Stimulated activated CD4-positive, alpha-beta T cell treated with anti-CD3 and anti-CD28 coated beads, Interleukin-15, amount 100 ng/mL, for 1 hour (primary cell): ENCODE measurements around the gene C3.
"Not testable (repeated sequence)": the region's sequence is repeated elsewhere in the genome, so short reads cannot be mapped to it uniquely, and the experiment has no call there.

ENCODE experiments used
- DNase-seq, 2 donors: peaks; one replicate each; pipeline ENCODE4 v3.0.0-alpha.2; 2020; ENCODE audit warnings: low read depth in 1 of 2, low spot score in 1 of 2

C3 gene

DNA sequence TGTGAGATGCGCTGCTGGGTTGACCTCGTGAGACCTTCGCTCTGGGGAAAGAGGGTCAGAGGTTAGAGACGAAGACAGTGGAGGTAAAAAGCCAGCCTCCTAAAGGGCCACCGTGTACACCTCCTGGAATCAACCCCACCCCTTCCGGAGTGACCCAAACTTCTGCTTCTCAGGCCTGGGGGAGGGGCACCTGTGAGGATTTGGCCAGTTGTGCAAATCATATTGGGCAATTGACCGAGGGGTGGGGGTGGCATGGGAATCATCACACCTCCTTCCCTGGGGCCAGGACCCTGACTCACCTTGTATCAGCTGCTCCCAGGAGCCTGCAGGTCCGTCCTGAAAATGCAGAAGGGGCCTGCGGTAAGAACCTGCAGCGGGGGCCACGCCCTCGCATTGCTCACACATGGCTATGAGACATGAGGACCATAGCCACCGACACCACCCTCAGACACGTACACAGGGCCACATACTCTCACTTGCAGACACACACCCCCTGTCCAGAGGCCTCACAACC lies 53.3 kb downstream of the C3 start:
- no peak for DNase-seq

DNA sequence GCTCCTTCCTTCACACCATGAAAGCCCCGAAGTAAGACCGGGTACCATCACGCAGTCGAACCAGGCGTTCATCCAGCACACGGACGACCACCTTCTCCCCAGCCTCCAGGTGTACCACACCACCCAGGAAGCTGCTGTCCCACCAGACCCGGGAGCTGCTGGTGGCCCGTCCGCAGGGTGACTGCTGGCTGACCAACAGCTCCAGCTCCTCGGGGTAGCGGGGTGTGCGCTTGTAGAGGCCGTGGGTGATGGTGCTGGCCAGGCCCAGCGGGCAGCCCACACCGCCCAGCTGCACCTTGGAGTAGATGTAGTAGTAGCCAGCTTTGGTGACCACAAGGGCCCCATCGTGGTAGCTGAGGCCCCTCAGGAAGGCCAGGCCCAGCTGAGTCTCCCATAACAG lies 55.5 kb downstream of the C3 start:
- DNase-seq = no peak

DNA sequence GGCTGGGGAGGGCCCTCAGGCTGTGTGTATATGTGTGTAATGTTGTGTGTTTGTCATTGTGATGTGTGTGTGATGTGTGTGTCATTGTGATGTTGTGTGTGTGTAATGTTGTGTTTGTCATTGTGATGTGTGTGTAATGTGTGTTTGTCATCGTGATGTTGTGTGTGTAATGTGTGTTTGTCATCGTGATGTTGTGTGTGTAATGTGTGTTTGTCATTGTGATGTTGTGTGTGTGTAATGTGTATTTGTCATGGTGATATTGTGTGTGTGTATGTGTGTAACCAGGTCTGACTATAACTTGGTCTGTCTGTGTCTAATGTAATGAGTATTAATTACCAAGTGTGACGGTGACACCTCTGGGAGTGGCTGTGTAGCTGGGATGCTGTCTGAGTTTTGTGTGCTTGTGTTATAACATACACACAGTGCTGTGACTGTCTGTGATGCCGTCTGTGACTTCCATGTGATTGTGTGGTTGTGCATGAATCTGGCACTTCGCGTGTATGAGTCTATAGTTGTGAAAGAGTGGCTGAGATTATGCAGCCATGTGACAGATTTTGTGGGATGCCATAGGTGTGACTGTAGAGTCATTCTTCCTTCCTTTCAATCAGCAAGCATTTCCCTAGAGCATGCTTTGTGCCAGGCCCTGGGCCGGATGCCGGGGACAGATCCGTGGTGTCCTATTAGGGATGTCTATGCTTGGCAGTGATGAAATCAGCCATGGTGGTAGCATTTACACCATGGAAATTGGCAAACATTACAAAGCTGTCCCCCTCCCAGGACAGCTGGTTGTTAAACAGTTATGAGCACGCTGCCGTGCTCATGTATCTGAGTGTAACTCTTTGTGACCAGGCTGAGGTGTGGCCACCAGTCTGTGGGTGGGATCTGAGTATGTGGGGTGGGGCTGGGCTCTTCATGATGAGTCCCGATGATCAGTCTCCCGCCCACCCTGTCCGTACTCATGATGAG lies 56.9 kb downstream of the C3 start:
- no peak for DNase-seq

DNA sequence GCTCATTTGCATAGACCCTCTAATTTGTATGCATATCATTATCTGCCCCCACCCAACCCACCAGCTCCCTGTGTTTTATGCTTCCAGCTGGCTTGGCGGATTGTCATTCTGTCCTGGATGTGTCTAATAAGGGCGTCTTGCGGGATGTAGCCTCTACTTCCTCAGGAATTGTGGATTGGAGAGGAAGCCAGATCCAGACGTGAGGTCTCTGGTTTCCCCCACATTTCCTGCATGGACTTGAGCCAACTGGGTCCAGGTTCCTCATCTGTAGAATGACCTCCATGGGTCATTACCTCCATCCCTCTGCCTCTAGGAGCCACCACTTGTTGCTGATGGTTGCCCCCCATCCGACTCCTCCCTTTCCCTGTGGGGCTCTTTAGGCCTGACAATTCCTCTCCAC lies 57.7 kb downstream of the C3 start:
- DNase-seq = no peak

DNA sequence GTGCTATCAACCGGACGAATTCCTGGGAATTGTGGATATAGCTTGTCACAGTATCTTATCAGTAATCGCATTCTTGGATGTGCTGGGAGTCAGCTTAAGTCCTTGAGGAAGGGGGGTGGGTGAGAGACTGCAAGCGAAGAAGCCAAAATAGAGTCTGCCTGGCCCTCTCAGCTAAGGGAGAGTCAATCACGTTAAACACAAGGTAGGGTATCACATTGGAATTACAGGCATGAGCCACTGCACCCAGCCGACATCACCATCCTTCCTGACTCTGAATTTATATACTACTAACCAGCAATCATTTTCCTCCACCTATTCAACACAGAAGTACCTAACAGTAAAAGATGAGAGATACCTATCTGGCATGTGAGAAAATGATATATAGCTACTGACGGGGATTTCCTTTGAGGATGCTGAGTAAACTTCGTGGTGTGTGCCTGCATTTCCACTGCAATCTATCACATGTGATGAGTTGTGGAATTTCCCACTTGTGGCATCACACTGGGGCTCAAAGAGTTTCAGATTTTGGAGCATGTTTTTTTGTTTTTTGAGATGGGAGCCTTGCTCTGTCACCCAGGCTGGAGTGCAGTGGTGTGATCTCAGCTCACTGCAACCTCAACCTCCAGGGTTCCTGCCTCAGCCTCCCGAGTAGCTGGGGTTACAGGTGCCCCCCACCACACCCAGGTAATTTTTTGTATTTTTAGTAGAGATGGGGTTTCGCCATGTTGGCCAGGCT lies 58.8 kb downstream of the C3 start:
- not testable (repeated sequence) for DNase-seq

DNA sequence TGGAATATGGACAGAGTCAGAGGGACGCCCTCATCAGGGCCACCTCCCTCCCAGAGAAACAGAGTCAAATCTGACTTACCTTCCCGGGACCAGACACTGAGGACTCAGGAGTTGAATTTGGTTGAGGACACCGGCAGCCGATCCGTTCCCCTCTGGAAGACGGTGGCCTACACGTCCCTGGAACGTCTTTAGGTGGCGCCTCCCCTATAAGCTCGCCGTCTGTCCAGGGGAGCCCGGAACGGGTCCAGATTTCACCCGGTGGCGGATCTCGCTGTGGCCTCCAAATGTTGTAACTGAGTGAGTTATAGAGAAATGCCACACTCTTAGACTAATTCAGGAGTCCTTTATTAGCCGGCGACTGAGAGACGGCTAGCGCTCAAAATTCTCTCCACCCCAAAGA lies 59.5 kb downstream of the C3 start:
- DNase-seq = no peak

DNA sequence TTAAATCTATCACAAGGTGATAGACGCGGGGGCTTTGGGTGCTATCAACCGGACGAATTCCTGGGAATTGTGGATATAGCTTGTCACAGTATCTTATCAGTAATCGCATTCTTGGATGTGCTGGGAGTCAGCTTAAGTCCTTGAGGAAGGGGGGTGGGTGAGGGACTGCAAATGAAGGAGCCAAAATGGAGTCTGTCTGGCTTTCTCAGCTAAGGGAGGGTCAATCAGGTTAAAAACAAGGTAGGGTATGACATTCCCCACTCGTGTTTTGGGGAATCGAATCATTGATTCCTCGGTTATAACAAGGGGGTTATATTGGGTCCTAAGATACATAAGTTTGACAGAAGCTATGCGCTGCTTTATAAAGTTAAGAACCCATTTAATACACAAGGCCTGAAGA lies 64.1 kb downstream of the C3 start:
- not testable (repeated sequence) for DNase-seq

DNA sequence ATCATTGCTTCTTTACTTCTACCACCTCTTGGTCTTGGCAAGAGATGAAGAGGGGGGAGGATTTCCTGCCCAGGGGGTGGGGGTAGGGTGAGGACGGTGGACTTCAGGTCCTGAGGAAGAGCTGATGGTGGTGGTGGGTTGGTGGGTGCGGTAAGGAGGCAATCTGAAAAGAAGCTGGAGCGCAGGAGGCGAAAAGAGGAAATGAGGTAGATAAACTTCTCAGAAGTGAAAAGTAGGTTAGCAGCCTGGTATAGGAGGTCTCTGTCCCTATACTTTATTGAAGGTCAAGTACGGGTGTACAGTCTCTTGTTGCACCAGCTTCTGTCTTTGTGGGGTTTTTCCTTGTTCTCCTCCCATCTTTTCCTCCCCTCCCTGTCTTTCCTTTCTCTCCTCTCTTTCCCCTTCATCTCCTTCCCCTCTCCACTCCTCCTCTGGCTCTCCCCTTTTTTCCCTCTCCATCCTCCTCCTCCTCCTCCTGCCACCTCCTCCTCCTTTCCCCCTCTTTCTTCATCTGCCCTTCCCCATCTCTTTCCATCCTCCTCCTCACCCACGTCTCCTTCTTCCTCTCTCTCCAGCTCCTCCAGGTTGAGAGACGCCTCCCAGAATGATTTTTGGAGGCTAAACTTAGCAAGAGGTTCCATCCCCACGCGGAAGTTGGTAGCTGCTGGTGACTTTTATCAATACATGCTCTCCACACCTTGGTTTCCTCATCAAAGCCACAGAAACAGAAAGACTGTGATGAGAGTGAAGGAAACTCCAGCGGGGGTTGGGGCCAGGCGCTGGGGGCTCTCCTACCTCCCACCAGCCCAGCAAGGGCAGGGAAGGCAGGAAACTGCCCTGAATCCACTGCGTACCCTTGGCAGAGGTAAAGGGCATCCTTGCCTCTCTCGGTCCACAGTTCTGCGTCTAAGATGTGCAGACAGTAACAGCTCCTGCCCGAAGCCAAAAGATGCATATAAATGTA lies 65.8 kb downstream of the C3 start:
- DNase-seq = no peak

DNA sequence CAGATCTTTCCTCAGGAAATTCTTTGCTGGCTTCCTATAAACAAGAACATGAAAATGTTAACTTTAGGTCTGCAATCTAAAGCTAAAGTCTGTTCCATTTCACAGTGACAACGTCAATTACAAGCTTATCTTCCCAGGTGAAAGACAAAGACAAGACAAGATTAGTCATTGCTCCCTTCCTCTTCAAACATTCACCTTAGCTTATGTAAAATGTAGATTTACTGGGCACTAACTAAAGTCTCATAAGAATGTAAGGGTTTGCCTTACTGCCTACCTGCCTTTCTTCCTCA lies 67.7 kb downstream of the C3 start:
- DNase-seq = no peak

DNA sequence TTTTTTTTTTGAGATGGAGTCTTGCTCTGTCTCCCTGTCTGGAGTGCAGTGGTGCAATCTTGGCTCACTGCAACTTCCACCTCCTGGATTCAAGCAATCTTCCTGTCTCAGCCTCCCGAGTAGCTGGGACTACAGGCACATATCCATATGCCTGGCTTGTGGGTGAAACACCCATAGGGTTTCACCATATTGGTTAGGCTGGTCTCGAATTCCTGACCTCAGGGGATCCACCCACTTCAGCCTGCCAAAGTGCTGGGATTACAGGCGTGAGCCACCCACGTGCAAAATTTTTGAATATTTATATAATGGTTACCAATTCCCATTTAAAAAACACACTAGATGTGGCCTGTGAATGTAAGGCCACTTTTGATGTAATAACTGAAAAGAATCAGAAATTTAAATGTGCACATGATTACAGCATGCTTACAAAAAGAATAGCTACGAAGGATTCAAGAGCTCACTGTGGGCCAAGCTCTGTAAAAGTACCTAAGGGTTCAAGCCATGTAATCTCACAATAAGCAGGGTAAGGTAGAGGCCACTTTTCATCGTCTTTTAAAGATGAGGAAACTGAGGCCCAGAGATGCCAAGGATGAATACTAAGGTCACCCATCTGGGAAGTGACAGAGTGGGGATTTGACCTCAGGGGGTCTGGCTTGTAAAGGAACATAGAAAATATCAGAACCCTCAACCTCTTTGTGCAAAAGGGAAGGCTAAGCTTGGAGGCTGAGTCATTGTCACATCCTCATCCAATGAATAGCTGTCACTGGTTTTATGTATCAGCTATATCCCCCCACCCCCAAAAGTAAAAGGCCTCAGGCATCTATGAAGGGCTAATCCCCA lies 68.3 kb downstream of the C3 start:
- DNase-seq = no peak

DNA sequence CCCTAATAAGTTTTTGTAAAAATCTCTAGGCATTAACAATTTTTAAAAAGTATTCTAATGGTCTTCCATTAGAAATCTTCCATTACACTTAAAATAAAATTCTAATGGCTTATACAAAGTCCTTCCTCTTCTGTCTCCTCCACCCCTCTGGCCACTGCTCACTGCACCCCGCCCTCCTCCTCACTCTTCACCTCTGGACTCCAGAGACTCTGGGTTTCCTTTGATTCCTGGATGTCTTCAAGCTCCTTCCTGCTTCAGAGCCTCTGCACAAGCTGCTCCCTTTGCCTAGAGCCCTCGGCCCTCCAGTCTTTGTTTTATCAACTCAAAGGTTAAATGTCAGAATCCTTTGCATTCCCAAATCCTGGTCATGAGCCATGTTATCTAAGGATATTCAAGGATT lies 71.3 kb downstream of the C3 start:
- no peak for DNase-seq

DNA sequence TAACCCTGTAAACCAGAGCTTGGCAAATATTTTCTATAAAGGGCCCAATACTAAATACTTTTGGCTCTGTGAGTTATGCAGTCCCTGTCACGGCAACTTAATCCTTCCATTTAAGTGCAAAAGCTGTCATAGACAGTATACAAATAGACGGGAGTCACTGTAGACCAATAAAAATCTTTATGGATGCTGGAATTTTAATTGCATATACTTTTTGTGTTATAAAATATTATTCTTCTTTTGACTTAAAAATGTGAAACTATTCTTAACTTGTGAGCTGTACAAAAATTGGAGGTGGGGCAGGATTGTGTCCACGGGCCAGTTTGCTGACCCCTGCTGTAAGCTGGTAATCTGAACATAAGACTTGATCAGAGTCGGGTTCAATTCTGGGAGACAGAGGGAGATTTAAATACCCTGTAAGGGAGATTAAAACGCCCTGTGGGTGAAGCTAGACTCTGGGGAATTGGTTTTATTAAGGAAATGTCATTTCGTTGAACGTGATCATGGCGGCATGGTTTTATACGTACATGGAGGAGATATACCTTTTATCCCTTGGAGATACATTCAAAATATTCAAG lies 72.2 kb downstream of the C3 start:
- no peak for DNase-seq

DNA sequence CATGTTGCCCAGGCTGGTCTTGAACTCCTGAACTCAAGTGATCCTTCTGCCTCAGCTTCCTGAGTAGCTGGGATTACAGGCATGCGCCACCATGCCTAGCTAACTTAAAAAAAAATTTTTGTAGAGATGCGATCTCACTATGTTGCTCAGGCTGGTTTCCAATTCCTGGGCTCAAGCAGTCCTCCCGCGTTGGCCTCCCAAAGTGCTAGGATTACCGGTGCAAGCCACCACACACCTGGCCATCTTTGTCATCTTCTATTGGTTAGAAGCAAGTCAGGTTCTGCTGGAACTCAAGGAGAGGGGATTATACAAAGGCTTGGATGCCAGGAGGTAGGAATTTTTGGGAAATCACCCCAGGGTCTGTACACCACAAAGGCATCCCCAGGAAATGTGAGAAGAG lies 75.7 kb downstream of the C3 start:
- no peak for DNase-seq

DNA sequence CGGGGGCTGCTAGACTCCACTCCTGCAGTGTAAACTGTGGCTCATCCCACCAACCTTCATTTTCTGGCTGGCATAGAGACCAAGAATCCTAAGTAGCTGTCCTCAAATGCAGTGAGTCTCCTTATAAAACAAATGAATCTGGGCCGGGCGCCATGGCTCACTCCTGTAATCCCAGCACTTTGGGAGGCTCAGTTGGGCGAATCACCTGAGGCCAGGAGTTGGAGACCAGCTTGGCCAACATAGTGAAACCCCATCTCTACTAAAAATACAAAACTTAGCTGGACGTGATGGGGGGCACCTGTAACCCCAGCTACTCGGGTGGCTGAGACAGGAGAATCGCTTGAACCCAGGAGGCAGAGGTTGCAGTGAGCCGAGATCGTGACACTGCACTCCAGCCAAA lies 80.1 kb downstream of the C3 start:
- not testable (repeated sequence) for DNase-seq

DNA sequence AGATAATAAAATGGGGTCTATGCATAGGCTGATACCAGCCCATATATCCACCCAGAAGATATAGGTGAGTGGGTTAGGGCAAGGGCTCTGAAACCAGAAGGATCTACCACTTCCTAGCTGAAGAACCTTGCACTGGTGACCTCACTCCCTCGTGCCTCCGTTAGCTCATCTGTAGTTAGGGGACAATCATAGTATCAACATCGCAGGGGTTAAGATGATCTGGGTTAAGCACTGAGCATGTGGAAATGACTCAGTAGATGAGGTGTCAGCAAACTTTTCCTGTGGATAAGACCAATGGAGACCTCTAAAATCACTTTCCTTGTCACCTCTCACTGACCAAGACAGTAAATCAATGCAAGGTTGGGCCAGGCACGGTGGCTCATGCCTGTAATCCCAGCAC lies 81.0 kb downstream of the C3 start:
- DNase-seq = no peak

DNA sequence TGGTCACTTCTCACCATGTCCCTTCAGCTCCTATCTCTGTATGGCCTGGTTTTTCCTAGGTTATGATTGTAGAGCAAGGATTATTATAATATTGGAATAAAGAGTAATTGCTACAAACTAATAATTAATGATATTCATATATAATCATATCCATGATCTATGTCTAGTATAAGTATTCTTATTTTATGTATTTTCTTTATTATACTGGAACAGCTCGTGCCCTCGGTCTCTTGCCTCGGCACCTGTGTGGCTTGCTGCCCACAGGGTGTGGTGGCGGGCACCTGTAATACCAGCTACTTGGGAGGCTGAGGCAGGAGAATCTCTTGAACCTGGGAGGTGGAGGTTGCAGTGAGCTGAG lies 87.0 kb downstream of the C3 start:
- DNase-seq = not testable (repeated sequence)

DNA sequence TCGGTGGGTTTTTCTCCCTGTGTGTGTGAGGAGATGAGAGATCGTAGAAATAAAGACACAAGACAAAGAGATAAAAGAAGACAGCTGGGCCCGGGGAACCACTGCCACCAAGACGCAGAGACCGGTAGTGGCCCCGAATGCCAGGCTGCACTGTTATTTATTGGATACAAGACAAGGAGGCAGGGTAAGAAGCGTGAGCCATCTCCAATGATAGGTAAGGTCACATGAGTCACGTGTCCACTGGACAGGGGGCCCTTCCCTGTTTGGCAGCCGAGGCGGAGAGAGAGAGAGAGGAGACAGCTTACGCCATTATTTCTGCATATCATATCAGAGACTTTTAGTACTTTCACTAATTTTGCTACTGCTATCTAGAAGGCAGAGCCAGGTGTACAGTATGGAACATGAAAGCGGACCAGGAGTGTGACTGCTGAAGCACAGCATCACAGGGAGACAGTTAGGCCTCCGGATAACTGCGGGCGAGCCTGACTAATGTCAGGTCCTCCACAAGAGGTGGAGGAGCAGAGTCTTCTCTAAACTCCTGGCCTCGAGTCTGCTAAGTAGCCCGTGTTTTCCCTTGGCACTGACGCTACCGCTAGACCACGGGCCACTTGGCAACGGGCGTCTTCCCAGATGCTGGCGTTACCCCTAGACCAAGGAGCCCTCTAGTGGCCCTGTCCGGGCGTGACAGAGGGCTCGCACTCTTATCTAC lies 87.5 kb downstream of the C3 start:
- DNase-seq = peak in 1 of 2 donors; percentile 38

DNA sequence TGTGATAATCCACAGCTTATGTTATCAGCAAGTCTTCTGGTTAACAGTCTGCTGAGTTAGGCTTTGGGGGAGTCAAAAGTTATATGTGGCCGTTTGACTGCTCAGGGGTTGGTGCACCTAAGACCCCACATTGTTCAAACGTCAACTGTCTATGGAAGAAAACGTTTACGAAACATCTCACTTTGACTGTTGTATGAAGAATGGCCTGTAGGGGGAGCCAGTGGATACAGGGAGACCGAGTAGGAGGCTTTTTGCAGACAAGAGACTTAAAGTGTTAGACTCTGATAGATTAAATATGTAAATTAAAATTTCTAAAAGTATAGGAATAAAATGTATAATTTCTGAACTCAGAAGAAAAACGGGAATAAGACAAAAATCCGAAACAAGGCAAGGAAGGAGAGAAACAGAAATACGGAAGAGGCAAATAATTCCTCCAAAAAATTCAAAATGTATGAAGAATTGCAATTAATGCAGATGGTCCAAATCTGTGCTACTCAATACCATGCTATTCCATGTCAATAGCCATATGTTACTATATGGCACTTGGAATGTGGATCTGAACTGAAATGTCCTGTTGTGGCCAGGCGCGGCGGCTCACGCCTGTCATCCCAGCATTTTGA lies 88.3 kb downstream of the C3 start:
- DNase-seq = peak; percentile 16 to 56
